ENCODE results near the gene GAA.

- TF ChIP-seq EZH2phosphoT487 (IDR thresholded peaks at IDR 0.05; ENCODE audit: borderline replicate concordance, low read depth, low read length) (no peak), CTCF (conservative IDR thresholded peaks at IDR 0.05; ENCODE audit: low read length) (no peak)
Observed at GRCh38 chr17:80113033-80113484, 11.7 kb downstream of the GAA start.
